ENCODE measurements around the gene POU6F2.

DNA sequence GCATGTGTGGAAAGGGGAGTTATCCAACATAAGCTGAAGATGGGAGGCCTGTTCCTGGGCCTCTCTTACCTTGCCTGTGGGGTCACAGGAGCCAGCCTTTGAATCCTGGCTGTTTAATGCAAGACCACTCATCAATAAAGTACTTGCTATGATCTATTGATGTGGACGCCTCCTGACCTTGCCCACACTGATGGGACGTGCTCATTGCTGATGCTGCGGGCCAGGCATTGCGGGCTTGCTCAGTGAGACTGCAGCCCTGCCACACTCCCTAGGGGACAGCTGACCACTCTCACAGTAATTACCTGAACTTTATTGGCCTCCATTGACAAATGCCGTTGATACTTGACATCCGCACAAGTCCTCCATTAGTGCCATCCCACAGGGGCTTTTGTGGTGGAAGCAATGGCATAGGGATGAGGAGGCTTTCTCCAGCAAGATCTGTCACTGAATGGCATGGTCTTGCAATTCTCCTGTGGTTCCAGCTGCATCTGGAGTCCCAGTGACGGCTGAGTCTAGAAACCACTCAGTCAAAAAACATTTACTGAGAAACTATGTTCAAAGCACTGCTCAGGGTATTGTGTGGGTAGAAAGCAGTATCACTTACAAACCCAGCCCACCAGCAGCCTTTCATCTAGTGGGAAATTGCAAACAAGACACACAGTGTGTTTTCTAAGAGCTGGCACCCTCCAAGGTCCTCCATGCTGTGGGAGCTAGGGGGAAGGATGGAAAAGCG is 453.4 kb downstream of the POU6F2 start:
- TF ChIP-seq ZNF24 (IDR thresholded peaks at IDR 0.05) (no peak), MAFF (IDR thresholded peaks at IDR 0.05; ENCODE audit: low read length) (no peak), GABPB1 (CRISPR knock-in tag; IDR thresholded peaks at IDR 0.05) (no peak), TEAD4 (IDR thresholded peaks at IDR 0.05; ENCODE audit: low read length) (no peak), TEAD4 (CRISPR knock-in tag; IDR thresholded peaks at IDR 0.05; ENCODE audit: borderline replicate concordance) (no peak), DMBX1 (CRISPR knock-in tag; IDR thresholded peaks at IDR 0.05; ENCODE audit: borderline replicate concordance) (no peak), KDM4B (IDR thresholded peaks at IDR 0.05; ENCODE audit: borderline replicate concordance in 2 of 2, low read depth in 1 of 2) (no peak), HMG20B (CRISPR knock-in tag; IDR thresholded peaks at IDR 0.05) (no peak)
- TF ChIP-seq, protein P1, sequence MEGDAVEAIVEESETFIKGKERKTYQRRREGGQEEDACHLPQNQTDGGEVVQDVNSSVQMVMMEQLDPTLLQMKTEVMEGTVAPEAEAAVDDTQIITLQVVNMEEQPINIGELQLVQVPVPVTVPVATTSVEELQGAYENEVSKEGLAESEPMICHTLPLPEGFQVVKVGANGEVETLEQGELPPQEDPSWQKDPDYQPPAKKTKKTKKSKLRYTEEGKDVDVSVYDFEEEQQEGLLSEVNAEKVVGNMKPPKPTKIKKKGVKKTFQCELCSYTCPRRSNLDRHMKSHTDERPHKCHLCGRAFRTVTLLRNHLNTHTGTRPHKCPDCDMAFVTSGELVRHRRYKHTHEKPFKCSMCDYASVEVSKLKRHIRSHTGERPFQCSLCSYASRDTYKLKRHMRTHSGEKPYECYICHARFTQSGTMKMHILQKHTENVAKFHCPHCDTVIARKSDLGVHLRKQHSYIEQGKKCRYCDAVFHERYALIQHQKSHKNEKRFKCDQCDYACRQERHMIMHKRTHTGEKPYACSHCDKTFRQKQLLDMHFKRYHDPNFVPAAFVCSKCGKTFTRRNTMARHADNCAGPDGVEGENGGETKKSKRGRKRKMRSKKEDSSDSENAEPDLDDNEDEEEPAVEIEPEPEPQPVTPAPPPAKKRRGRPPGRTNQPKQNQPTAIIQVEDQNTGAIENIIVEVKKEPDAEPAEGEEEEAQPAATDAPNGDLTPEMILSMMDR (IDR thresholded peaks at IDR 0.05 in 2 of 3, conservative IDR thresholded peaks at IDR 0.05 in 1 of 3; ENCODE audit: insufficient read depth in 2 of 3, low read depth in 1 of 3, low read length in 3 of 3) = no peak
- TF ChIP-seq, protein P2, sequence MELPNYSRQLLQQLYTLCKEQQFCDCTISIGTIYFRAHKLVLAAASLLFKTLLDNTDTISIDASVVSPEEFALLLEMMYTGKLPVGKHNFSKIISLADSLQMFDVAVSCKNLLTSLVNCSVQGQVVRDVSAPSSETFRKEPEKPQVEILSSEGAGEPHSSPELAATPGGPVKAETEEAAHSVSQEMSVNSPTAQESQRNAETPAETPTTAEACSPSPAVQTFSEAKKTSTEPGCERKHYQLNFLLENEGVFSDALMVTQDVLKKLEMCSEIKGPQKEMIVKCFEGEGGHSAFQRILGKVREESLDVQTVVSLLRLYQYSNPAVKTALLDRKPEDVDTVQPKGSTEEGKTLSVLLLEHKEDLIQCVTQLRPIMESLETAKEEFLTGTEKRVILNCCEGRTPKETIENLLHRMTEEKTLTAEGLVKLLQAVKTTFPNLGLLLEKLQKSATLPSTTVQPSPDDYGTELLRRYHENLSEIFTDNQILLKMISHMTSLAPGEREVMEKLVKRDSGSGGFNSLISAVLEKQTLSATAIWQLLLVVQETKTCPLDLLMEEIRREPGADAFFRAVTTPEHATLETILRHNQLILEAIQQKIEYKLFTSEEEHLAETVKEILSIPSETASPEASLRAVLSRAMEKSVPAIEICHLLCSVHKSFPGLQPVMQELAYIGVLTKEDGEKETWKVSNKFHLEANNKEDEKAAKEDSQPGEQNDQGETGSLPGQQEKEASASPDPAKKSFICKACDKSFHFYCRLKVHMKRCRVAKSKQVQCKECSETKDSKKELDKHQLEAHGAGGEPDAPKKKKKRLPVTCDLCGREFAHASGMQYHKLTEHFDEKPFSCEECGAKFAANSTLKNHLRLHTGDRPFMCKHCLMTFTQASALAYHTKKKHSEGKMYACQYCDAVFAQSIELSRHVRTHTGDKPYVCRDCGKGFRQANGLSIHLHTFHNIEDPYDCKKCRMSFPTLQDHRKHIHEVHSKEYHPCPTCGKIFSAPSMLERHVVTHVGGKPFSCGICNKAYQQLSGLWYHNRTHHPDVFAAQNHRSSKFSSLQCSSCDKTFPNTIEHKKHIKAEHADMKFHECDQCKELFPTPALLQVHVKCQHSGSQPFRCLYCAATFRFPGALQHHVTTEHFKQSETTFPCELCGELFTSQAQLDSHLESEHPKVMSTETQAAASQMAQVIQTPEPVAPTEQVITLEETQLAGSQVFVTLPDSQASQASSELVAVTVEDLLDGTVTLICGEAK (IDR thresholded peaks at IDR 0.05) = no peak
- TF ChIP-seq, protein P2 (CRISPR knock-in tag; IDR thresholded peaks at IDR 0.05) = no peak
- TF ChIP-seq, protein P3, sequence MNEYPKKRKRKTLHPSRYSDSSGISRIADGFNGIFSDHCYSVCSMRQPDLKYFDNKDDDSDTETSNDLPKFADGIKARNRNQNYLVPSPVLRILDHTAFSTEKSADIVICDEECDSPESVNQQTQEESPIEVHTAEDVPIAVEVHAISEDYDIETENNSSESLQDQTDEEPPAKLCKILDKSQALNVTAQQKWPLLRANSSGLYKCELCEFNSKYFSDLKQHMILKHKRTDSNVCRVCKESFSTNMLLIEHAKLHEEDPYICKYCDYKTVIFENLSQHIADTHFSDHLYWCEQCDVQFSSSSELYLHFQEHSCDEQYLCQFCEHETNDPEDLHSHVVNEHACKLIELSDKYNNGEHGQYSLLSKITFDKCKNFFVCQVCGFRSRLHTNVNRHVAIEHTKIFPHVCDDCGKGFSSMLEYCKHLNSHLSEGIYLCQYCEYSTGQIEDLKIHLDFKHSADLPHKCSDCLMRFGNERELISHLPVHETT (CRISPR knock-in tag; conservative IDR thresholded peaks at IDR 0.05 in 1 of 2, IDR thresholded peaks at IDR 0.05 in 1 of 2) = no peak
- TF ChIP-seq, protein P4, sequence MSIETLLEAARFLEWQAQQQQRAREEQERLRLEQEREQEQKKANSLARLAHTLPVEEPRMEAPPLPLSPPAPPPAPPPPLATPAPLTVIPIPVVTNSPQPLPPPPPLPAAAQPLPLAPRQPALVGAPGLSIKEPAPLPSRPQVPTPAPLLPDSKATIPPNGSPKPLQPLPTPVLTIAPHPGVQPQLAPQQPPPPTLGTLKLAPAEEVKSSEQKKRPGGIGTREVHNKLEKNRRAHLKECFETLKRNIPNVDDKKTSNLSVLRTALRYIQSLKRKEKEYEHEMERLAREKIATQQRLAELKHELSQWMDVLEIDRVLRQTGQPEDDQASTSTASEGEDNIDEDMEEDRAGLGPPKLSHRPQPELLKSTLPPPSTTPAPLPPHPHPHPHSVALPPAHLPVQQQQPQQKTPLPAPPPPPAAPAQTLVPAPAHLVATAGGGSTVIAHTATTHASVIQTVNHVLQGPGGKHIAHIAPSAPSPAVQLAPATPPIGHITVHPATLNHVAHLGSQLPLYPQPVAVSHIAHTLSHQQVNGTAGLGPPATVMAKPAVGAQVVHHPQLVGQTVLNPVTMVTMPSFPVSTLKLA (conservative IDR thresholded peaks at IDR 0.05) = no peak
